HCT116 (cell line): ENCODE data around the gene SLX9. TPM values are rescaled to one million over a fixed set of nuclear protein-coding genes. Genes with fewer than 3 reads are reported as not detected.

Source experiments
- ATAC-seq: fragments of 200-7000 bp; cut with Tn5 transposase; 2 replicates; pipeline ENCODE4 v1.9.1; 2020; ENCODE audit warnings: mild to moderate bottlenecking, moderate library complexity
- BruUV-seq: library from RNA; stranded (reverse); fragments of 400-500 nt; replicated peaks from 2 replicates; lab custom pipeline; 2021; lab: Mats Ljungman, UMichigan
- CTCF ChIA-PET: fragments of 300-600 bp; sonication (Branson Sonifier 250); formaldehyde crosslinking; loops from one replicate; lab custom pipeline; 2021; ENCODE audit warnings: antibody characterized with exemption; lab: Charles Lee
- POLR2A ChIA-PET: fragments of 300-600, 350-600 bp; sonication (Branson Sonifier 250); formaldehyde crosslinking; loops from one replicate; lab custom pipeline; 2021; ENCODE audit warnings: antibody characterized with exemption; lab: Charles Lee
- RAD21 ChIA-PET, 2 experiments: fragments of 300-600 bp; sonication (Branson Sonifier 250); formaldehyde crosslinking; loops; one replicate each; lab custom pipeline; 2023; ENCODE audit warnings: low total read pairs in 2 of 2; ENCODE audit not compliant: uncharacterized antibody in 2 of 2, unreplicated experiment in 2 of 2, low non-redundant PET in 1 of 2; lab: Charles Lee
- DNase-seq: peaks from one replicate; pipeline ENCODE4 v3.0.0-alpha.2; 2010; ENCODE audit warnings: low read depth, low spot score
- H2AFZ ChIP-seq: fragments of 200-600 bp; shearing (Covaris generic), sonication (generic); 2 replicates; pipeline ENCODE4 v1.6.1; 2017; ENCODE audit warnings: low read depth, mixed run types, mixed read lengths, antibody characterized with exemption, low read length; ENCODE audit not compliant: poor library complexity, severe bottlenecking
- H3K27ac ChIP-seq: 2 replicates; pipeline ENCODE4 v1.5.1; 2012; ENCODE audit warnings: low read depth, low read length
- H3K27me3 ChIP-seq: fragments of 200-600 bp; sonication (generic); 2 replicates; pipeline ENCODE4 v1.6.1; 2016; ENCODE audit warnings: mixed run types, low read length, mixed read lengths; ENCODE audit not compliant: insufficient read depth
- H3K36me3 ChIP-seq, 2 experiments: fragments of 200-500 bp in 1 of 2; fragments of 200-600 bp in 1 of 2; sonication (Bioruptor generic) in 1 of 2; sonication (generic) in 1 of 2; 2 replicates each; pipeline versions ENCODE4 v1.5.1 to v1.6.1; 2014 to 2016; ENCODE audit warnings: low read length in 2 of 2, inconsistent platforms in 1 of 2, mixed read lengths in 1 of 2, mixed run types in 1 of 2; ENCODE audit not compliant: insufficient read depth in 2 of 2, control insufficient read depth in 1 of 2
- H3K4me1 ChIP-seq, 2 experiments: fragments of 200-600 bp in 1 of 2; sonication (generic) in 1 of 2; 2 replicates each; pipeline versions ENCODE4 v1.5.1 to v1.6.1; 2012 to 2017; ENCODE audit warnings: low read length in 2 of 2, inconsistent platforms in 1 of 2, mild to moderate bottlenecking in 1 of 2, mixed read lengths in 1 of 2, mixed run types in 1 of 2, moderate library complexity in 1 of 2; ENCODE audit not compliant: insufficient read depth in 2 of 2, control insufficient read depth in 1 of 2
- H3K4me2 ChIP-seq: fragments of 200-600 bp; sonication (generic); 2 replicates; pipeline ENCODE4 v1.6.1; 2017; ENCODE audit warnings: mixed run types, low read length, mixed read lengths
- H3K4me3 ChIP-seq, 2 experiments: fragments of 200-600 bp in 1 of 2; sonication (generic) in 1 of 2; replicated peaks in 1 of 2; 2 replicates each; pipeline ENCODE4 v1.5.1; 2011 to 2016; ENCODE audit warnings: low read length in 2 of 2, control low read depth in 1 of 2, low read depth in 1 of 2, mild to moderate bottlenecking in 1 of 2, mixed read lengths in 1 of 2, mixed run types in 1 of 2
- H3K79me2 ChIP-seq: fragments of 200-600 bp; sonication (generic); 2 replicates; pipeline ENCODE4 v1.6.1; 2017; ENCODE audit warnings: mild to moderate bottlenecking, mixed run types, low read length, moderate library complexity, mixed read lengths; ENCODE audit not compliant: insufficient read depth
- H3K9ac ChIP-seq: fragments of 200-600 bp; sonication (generic); 2 replicates; pipeline ENCODE4 v1.6.1; 2016; ENCODE audit warnings: low read length, mixed read lengths
- H3K9me2 ChIP-seq: fragments of 200-600 bp; sonication (generic), shearing (Covaris generic); 2 replicates; pipeline ENCODE4 v1.6.1; 2017; ENCODE audit warnings: mixed run types, mild to moderate bottlenecking, moderate library complexity; ENCODE audit not compliant: insufficient read depth
- H3K9me3 ChIP-seq, 2 experiments: fragments of 200-500 bp in 1 of 2; fragments of 200-600 bp in 1 of 2; sonication (Bioruptor generic) in 1 of 2; sonication (generic) in 1 of 2; 2 replicates each; pipeline ENCODE4 v1.6.1; 2014 to 2017; ENCODE audit warnings: low read length in 2 of 2, mixed read lengths in 2 of 2, inconsistent platforms in 1 of 2, low read depth in 1 of 2, mild to moderate bottlenecking in 1 of 2, mixed run types in 1 of 2, moderate library complexity in 1 of 2; ENCODE audit not compliant: control insufficient read depth in 1 of 2, insufficient read depth in 1 of 2
- H4K20me1 ChIP-seq: fragments of 200-600 bp; sonication (generic), shearing (Covaris generic); 2 replicates; pipeline ENCODE4 v1.6.1; 2017; ENCODE audit warnings: mixed run types, mild to moderate bottlenecking, moderate library complexity; ENCODE audit not compliant: insufficient read depth
- ATF3 ChIP-seq: IDR thresholded peaks from 2 replicates; pipeline ENCODE4 v1.6.1; 2012
- EGR1 ChIP-seq: IDR thresholded peaks from 2 replicates; pipeline ENCODE4 v1.6.1; 2012; ENCODE audit warnings: low read depth
- EZH2phosphoT487 ChIP-seq: fragments of 200-600 bp; IDR thresholded peaks from 2 replicates; pipeline ENCODE4 v1.6.1; 2018; ENCODE audit warnings: antibody characterized with exemption, borderline replicate concordance
- FOSL1 ChIP-seq: IDR thresholded peaks from 2 replicates; pipeline ENCODE4 v1.6.1; 2012; ENCODE audit warnings: low read depth
- MAX ChIP-seq: IDR thresholded peaks from 2 replicates; pipeline ENCODE4 v1.6.1; 2012
- SP1 ChIP-seq: IDR thresholded peaks from 2 replicates; pipeline ENCODE4 v1.6.1; 2012; ENCODE audit warnings: low read depth
- TCF7L2 ChIP-seq: IDR thresholded peaks from 2 replicates; pipeline ENCODE4 v1.7.0; 2011; ENCODE audit warnings: borderline replicate concordance, inconsistent platforms; ENCODE audit not compliant: insufficient read depth, insufficient read length; ENCODE audit errors: extremely low read depth
- ZBTB33 ChIP-seq: IDR thresholded peaks from 2 replicates; pipeline ENCODE4 v1.6.1; 2011; ENCODE audit warnings: mild to moderate bottlenecking, low read length, moderate library complexity; ENCODE audit not compliant: insufficient replicate concordance; ENCODE audit errors: extremely low read depth
- intact Hi-C: fragments of 100-400 bp; cut with micrococcal nuclease; formaldehyde crosslinking; loops from 2 replicates; pipeline ENCODE4 v1.10.0; 2022
- total RNA-seq: library from RNA; stranded (reverse); gene quantifications from one replicate; pipeline ENCODE4 v1.2.1, GENCODE V29; 2021; ENCODE audit not compliant: unreplicated experiment

Gene SLX9
- total RNA-seq, 1 experiment from 2014 or later = 61.9 TPM

- H3K36me3 ChIP-seq = no peaks in the 10 kb centered on the region
- H3K4me2 ChIP-seq = no peak overlapping the region
- TF ChIP-seq MAX = no peak
- no peak for TF ChIP-seq FOSL1
- TF ChIP-seq ZBTB33 = no peak
- TF ChIP-seq ATF3 = no peak
- TF ChIP-seq EGR1 = no peak
- TF ChIP-seq EZH2phosphoT487 = no peak
- no peak for TF ChIP-seq SP1
- TF ChIP-seq TCF7L2 = no peak
- no peak overlapping the region for H3K9ac ChIP-seq
- H2AFZ ChIP-seq = no peak overlapping the region
- H4K20me1 ChIP-seq = no peaks in the 10 kb centered on the region
- H3K9me2 ChIP-seq = no peaks in the 10 kb centered on the region
- no peak overlapping the region for H3K27ac ChIP-seq
- H3K4me1 ChIP-seq = peaks cover 23 to 34% of the 10 kb centered on the region in 2 experiments
- BruUV-seq = no TSS peak
- ChIA-PET RAD21 (no interaction called here), CTCF (no interaction called here), POLR2A (no interaction called here)
- intact Hi-C loops = no loop called here
- DNase-seq = no peak
- ATAC-seq = no peak
- no peaks in the 10 kb centered on the region for H3K79me2 ChIP-seq
- H3K9me3 ChIP-seq = no peaks in the 10 kb centered on the region
- H3K27me3 ChIP-seq = no peaks in the 10 kb centered on the region
- H3K4me3 ChIP-seq = no peak overlapping the region
Measured at GRCh38 chr21:45016031-45016405, 76.2 kb downstream of the SLX9 start.
